Kidney (tissue), 14 donors: ENCODE measurements around the gene EPHB1. TPM values are rescaled to one million over a fixed set of nuclear protein-coding genes. Genes with fewer than 3 reads are reported as not detected.

ENCODE experiments used
- DNase-seq, 5 donors: peaks; one replicate each; pipeline ENCODE4 v3.0.0-alpha.2; 2013 to 2020
- FAIRE-seq: peaks from 2 replicates; lab custom pipeline; 2012; peaks lifted over from hg19 to GRCh38; lab: Jason Lieb, UNC
- H3K27ac ChIP-seq, 2 donors: one replicate each; pipeline ENCODE4 v1.7.0; 2013; ENCODE audit warnings: low read depth in 2 of 2, low read length in 2 of 2, inconsistent platforms in 1 of 2
- H3K27me3 ChIP-seq: one replicate; pipeline ENCODE4 v1.7.1; 2013; ENCODE audit warnings: low read length, inconsistent platforms; ENCODE audit not compliant: control insufficient read depth, insufficient read depth
- H3K36me3 ChIP-seq, 3 donors: one replicate each; pipeline versions ENCODE4 v1.7.0 to v1.7.1; 2013; ENCODE audit warnings: low read length in 3 of 3, control low read depth in 1 of 3, inconsistent platforms in 1 of 3; ENCODE audit not compliant: insufficient read depth in 3 of 3, control insufficient read depth in 2 of 3
- H3K4me1 ChIP-seq, 3 donors: one replicate each; pipeline versions ENCODE4 v1.7.0 to v1.7.1; 2013; ENCODE audit warnings: low read length in 3 of 3, inconsistent platforms in 1 of 3, low read depth in 1 of 3; ENCODE audit not compliant: control insufficient read depth in 2 of 3, insufficient read depth in 2 of 3
- H3K4me3 ChIP-seq, 3 donors: one replicate each; pipeline versions ENCODE4 v1.7.0 to v1.8.1; 2013; ENCODE audit warnings: low read length in 3 of 3, control low read depth in 1 of 3, inconsistent platforms in 1 of 3
- H3K9ac ChIP-seq, 3 donors: one replicate each; pipeline versions ENCODE4 v1.7.0 to v1.7.1; 2013; ENCODE audit warnings: low read length in 3 of 3, control low read depth in 1 of 3, inconsistent platforms in 1 of 3
- H3K9me3 ChIP-seq, 3 donors: one replicate each; pipeline versions ENCODE4 v1.7.0 to v1.7.1; 2013; ENCODE audit warnings: low read length in 3 of 3, control low read depth in 1 of 3, inconsistent platforms in 1 of 3; ENCODE audit not compliant: control insufficient read depth in 2 of 3, insufficient read depth in 1 of 3
- CTCF ChIP-seq: IDR thresholded peaks from 3 replicates; pipeline ENCODE4 v1.5.1; 2012; ENCODE audit warnings: mild to moderate bottlenecking, moderate library complexity, borderline replicate concordance; ENCODE audit not compliant: insufficient read depth; ENCODE audit errors: extremely low read depth
- intact Hi-C: fragments of 100-400 bp; cut with DNase I; formaldehyde crosslinking; loops from one replicate; pipeline ENCODE4 v1.11.1; 2022
- polyA plus RNA-seq: library from polyadenylated mRNA; stranded (reverse); fragments of 350-450 nt; fragmentation: Illumina TruSeq; extraction: RNeasy Lipid Tissue Mini Kit (QIAGEN cat#74804); gene quantifications from one replicate; pipeline ENCODE4 v1.2.3, GENCODE V29; 2014; ENCODE audit warnings: low read depth, low replicate concordance; ENCODE audit not compliant: insufficient read depth
- total RNA-seq: library from RNA; stranded (reverse); fragmentation: NEBNext Ultra II Directional; extraction: Animal tissue kit (Norgen Biotek cat#: 25700); gene quantifications from one replicate; pipeline ENCODE4 v1.2.1, GENCODE V29; 2021
- donor health status: control.
- donor health status: control.
- donor health status: control.
- donor health status: control.
- donor health status: control.
- donor health status: DM: yes; HTN: yes; CAD: no.
- donor health status: Normal renal cell carcinoma (clear cell type).

EPHB1 gene
- total and polyA plus RNA-seq, 2 donors from 2014 or later = 0.39 to 3.2 TPM

- TF ChIP-seq CTCF = no peak
- Histone ChIP-seq H3K9me3 (no peaks in the 10 kb centered on the region), H3K4me1 (no peaks in the 10 kb centered on the region), H3K9ac (no peak overlapping the region), H3K4me3 (no peak overlapping the region), H3K27me3 (no peaks in the 10 kb centered on the region), H3K27ac (no peak overlapping the region), H3K36me3 (no peaks in the 10 kb centered on the region)
- intact Hi-C loops = no loop called here
- DNase-seq (no peak), FAIRE-seq (no peak)
Observed at GRCh38 chr3:134872440-134873388, 77.7 kb downstream of the EPHB1 start.

GRCh38 chr3:134873789-134874188 is 78.7 kb downstream of the EPHB1 start:
- no peaks in the 10 kb centered on the region for H3K4me1 ChIP-seq
- H3K9ac ChIP-seq = no peak overlapping the region
- TF ChIP-seq CTCF = no peak
- intact Hi-C loops = no loop called here
- H3K9me3 ChIP-seq = no peaks in the 10 kb centered on the region
- H3K4me3 ChIP-seq = no peak overlapping the region
- H3K36me3 ChIP-seq = no peaks in the 10 kb centered on the region
- no peak overlapping the region for H3K27ac ChIP-seq
- no peak for DNase-seq
- no peaks in the 10 kb centered on the region for H3K27me3 ChIP-seq
- FAIRE-seq = no peak

DNA sequence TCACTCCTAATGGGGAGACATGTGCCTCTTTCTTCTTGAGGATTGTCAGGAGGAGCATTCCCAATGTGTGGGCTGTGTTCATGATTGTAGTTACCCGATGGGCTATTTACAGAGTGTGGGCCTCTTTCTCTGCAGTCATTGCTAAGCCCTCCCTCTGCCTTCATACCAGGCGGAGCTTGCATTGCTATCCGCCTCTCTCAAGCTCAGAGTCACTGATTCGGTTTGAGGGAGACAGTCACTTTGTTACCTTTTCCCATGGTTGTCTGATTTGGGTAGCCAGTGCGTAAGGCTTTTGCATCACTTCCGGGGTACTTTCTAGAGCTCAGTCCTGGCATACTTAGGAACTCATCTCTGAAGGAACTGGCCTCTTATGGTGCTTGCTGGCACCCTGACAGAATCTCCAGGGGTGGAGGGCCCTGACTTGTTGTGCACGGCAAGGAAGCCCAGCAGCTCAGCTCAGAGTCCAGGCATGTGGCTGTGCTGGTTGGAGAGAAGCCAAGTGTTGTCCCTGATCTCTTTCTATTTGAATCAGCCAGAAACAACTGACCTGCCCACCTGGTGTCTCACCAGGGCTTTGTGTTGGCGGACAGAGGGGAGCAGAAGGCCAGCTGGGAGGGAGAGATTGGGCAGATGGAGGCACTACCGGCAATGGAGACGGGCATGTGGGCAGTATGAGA is 79.8 kb downstream of the EPHB1 start:
- no peaks in the 10 kb centered on the region for H3K9me3 ChIP-seq
- no peaks in the 10 kb centered on the region for H3K36me3 ChIP-seq
- no peaks in the 10 kb centered on the region for H3K27me3 ChIP-seq
- TF ChIP-seq CTCF = no peak
- no peaks in the 10 kb centered on the region for H3K4me1 ChIP-seq
- no peak for FAIRE-seq
- no peak overlapping the region for H3K9ac ChIP-seq
- intact Hi-C loops = no loop called here
- DNase-seq = peak in 1 of 5 donors; percentile 21
- no peak overlapping the region for H3K27ac ChIP-seq
- no peak overlapping the region for H3K4me3 ChIP-seq
